Measurements from ENCODE around the gene SS18L1.

SS18L1 gene

GRCh38 chr20:62230276-62230675 is 86.7 kb downstream of the SS18L1 start:
- TF ChIP-seq, protein P1, sequence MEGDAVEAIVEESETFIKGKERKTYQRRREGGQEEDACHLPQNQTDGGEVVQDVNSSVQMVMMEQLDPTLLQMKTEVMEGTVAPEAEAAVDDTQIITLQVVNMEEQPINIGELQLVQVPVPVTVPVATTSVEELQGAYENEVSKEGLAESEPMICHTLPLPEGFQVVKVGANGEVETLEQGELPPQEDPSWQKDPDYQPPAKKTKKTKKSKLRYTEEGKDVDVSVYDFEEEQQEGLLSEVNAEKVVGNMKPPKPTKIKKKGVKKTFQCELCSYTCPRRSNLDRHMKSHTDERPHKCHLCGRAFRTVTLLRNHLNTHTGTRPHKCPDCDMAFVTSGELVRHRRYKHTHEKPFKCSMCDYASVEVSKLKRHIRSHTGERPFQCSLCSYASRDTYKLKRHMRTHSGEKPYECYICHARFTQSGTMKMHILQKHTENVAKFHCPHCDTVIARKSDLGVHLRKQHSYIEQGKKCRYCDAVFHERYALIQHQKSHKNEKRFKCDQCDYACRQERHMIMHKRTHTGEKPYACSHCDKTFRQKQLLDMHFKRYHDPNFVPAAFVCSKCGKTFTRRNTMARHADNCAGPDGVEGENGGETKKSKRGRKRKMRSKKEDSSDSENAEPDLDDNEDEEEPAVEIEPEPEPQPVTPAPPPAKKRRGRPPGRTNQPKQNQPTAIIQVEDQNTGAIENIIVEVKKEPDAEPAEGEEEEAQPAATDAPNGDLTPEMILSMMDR (conservative IDR thresholded peaks at IDR 0.05; ENCODE audit: low read depth, low read length), result no peak
- Histone ChIP-seq H3K27me3 (ENCODE audit: insufficient read depth, low read depth) (peaks cover 84% of the 10 kb centered on the region), H3K4me2 (no peak overlapping the region), H3K4me1 (ENCODE audit: low read depth, poor library complexity, severe bottlenecking) (no peaks in the 10 kb centered on the region), H3K36me3 (ENCODE audit: insufficient read depth) (no peaks in the 10 kb centered on the region), H3K27ac (no peak overlapping the region), H4K20me1 (ENCODE audit: insufficient read depth) (no peaks in the 10 kb centered on the region), H3K9ac (no peak overlapping the region), H3K4me3 (IDR thresholded peaks at IDR 0.05; ENCODE audit: insufficient read depth, low read depth, low read length) (no peak overlapping the region), H2AFZ (ENCODE audit: low read depth) (no peak overlapping the region), H3K79me2 (ENCODE audit: insufficient read depth, low read depth) (no peaks in the 10 kb centered on the region)

DNA sequence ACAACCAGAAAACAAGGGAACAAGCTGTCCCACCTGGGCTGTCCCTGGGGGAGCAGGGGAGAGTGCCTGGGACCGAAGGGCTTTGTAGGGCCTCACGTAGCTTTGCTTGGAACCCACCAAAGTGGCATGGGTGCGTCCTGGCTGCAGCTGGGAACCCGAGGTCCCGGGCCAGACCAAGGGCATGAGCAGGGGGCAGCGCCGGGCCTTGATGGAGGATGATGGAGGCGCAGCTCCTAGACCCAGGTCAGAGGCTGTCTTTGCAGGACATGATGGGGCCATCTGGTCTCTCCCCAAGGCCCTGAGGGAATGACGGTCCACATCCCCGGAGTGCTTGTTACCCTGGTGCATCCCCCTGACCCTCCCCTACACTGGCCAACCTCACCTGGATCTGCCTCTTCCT is 87.1 kb downstream of the SS18L1 start:
- Histone ChIP-seq H3K27me3 (ENCODE audit: insufficient read depth, low read depth) (peaks cover 84% of the 10 kb centered on the region), H3K4me1 (ENCODE audit: low read depth, poor library complexity, severe bottlenecking) (no peaks in the 10 kb centered on the region), H4K20me1 (ENCODE audit: insufficient read depth) (no peaks in the 10 kb centered on the region), H3K4me2 (no peak overlapping the region), H3K4me3 (IDR thresholded peaks at IDR 0.05; ENCODE audit: insufficient read depth, low read depth, low read length) (no peak overlapping the region), H2AFZ (ENCODE audit: low read depth) (no peak overlapping the region), H3K27ac (no peak overlapping the region), H3K36me3 (ENCODE audit: insufficient read depth) (no peaks in the 10 kb centered on the region), H3K79me2 (ENCODE audit: insufficient read depth, low read depth) (no peaks in the 10 kb centered on the region), H3K9ac (no peak overlapping the region)
- TF ChIP-seq, protein P1 (conservative IDR thresholded peaks at IDR 0.05; ENCODE audit: low read depth, low read length), result no peak

GRCh38 chr20:62231292-62231691 is 87.7 kb downstream of the SS18L1 start:
- Histone ChIP-seq H3K36me3 (ENCODE audit: insufficient read depth) (no peaks in the 10 kb centered on the region), H3K27ac (no peak overlapping the region), H3K79me2 (ENCODE audit: insufficient read depth, low read depth) (no peaks in the 10 kb centered on the region), H3K4me2 (no peak overlapping the region), H3K27me3 (ENCODE audit: insufficient read depth, low read depth) (peaks cover 84% of the 10 kb centered on the region), H3K9ac (no peak overlapping the region), H4K20me1 (ENCODE audit: insufficient read depth) (no peaks in the 10 kb centered on the region), H3K4me1 (ENCODE audit: low read depth, poor library complexity, severe bottlenecking) (no peaks in the 10 kb centered on the region), H2AFZ (ENCODE audit: low read depth) (no peak overlapping the region), H3K4me3 (IDR thresholded peaks at IDR 0.05; ENCODE audit: insufficient read depth, low read depth, low read length) (no peak overlapping the region)
- TF ChIP-seq, protein P1 (conservative IDR thresholded peaks at IDR 0.05; ENCODE audit: low read depth, low read length), result no peak

Data from KMS-11 (cell line).